Activated naive CD8-positive, alpha-beta T cell treated with anti-CD3 and anti-CD28 coated beads, Interleukin-2, amount 50 U/mL, for 16 hours (primary cell): ENCODE data around the gene NFATC4.
"Not testable (repeated sequence)": the region's sequence is repeated elsewhere in the genome, so short reads cannot be mapped to it uniquely, and the experiment has no call there.

Experiments used
- DNase-seq: peaks from one replicate; pipeline ENCODE4 v3.0.0-alpha.2; 2020; ENCODE audit warnings: low read depth, low spot score

Gene NFATC4

DNA sequence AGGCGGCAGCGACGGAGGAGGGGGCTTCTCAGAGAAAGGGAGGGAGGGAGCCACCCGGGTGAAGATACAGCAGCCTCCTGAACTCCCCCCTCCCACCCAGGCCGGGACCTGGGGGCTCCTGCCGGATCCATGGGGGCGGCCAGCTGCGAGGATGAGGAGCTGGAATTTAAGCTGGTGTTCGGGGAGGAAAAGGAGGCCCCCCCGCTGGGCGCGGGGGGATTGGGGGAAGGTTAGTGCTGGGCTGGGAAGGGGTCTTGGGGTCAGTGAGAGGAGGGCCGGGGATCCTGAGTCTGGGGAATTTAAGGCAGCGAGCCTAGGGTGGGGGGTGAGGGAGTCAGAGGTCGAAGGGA, 203 bp downstream of the NFATC4 start:
- DNase-seq: no peak

DNA sequence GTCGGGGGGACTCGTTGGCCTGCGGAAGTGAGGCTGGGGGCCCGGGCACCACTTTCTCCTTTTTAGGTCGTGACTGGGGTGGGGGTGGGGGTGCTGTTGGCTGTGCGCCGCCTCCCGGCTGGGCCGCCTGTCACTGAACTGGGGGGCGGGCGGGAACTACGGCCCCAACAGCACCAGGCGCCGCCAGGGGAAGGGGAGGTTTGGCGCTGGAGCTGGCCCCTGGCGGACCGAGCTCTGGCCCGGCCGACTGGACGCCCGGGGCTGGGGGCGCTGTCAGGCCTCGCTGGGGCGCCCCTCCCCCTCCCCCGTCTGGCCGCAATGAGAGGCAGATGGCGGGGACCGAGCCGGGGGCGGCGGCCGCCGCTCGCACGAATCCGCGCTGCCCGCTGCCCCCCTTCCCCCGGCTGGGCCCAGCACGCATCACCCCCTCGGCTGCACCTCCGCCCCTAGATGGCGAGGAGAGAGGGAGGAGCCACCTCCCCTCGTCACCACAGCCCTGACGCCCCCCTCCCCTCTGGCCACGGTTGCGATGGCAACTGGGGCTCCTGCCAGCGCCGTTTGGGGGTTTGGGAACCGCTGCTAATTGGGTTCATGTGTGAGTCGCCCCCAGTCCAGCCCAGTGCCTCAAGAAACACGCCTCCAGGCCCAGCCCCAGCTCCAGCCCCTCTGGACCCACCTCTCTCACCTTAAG, 723 bp downstream of the NFATC4 start:
- no peak for DNase-seq

DNA sequence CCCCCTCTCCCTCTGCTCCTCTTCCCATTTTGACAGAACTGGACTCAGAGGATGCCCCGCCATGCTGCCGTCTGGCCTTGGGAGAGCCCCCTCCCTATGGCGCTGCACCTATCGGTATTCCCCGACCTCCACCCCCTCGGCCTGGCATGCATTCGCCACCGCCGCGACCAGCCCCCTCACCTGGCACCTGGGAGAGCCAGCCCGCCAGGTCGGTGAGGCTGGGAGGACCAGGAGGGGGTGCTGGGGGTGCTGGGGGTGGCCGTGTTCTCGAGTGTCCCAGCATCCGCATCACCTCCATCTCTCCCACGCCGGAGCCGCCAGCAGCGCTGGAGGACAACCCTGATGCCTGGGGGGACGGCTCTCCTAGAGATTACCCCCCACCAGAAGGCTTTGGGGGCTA, 1.5 kb downstream of the NFATC4 start:
- no peak for DNase-seq

DNA sequence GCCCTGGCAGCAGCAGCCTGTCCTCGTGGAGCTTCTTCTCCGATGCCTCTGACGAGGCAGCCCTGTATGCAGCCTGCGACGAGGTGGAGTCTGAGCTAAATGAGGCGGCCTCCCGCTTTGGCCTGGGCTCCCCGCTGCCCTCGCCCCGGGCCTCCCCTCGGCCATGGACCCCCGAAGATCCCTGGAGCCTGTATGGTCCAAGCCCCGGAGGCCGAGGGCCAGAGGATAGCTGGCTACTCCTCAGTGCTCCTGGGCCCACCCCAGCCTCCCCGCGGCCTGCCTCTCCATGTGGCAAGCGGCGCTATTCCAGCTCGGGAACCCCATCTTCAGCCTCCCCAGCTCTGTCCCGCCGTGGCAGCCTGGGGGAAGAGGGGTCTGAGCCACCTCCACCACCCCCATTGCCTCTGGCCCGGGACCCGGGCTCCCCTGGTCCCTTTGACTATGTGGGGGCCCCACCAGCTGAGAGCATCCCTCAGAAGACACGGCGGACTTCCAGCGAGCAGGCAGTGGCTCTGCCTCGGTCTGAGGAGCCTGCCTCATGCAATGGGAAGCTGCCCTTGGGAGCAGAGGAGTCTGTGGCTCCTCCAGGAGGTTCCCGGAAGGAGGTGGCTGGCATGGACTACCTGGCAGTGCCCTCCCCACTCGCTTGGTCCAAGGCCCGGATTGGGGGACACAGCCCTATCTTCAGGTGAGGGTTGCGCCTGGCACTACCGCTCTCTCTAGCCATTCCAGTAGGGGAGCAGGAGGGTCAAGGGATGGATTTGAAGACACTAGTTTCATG, 2.1 kb downstream of the NFATC4 start:
- DNase-seq: no peak

DNA sequence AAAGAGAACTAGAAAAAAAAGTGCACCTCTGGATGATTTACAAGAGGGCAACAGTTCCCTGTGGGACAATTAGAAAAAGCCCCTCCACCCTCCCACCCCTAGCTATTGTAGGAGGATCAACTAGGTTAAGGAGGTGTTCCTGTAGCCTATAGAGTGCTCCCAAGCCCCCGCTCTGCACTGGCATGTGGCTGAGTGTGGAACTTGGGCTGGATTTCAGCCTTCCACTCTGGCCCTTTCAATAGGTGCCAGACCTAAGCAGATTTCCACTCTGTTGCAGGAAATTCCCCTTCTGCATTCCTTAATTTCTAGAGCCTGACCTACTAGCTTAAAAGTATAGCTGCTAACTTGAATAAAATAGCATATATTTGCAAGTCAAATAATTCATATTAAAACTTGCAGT, 2.8 kb downstream of the NFATC4 start:
- DNase-seq: no peak

DNA sequence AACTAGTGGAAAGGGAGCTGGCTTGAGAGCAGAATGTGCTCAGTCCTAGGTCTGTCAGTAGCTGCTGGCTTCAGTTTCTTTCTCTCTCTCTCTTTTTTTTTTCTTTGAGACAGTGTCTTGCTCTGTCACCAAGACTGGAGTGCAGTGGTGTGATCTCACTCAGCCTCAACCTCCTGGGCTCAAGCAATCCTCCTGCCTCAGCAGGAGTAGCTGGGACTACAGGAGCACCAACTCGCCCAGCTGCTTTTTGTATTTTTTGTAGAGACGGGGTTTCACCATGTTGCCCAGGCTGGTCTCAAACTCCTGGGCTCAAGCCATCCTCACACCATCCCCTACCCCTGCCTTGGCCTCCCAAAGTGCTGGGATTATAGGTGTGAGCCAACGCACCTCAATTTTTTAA, 3.6 kb downstream of the NFATC4 start:
- DNase-seq: not testable (repeated sequence)

DNA sequence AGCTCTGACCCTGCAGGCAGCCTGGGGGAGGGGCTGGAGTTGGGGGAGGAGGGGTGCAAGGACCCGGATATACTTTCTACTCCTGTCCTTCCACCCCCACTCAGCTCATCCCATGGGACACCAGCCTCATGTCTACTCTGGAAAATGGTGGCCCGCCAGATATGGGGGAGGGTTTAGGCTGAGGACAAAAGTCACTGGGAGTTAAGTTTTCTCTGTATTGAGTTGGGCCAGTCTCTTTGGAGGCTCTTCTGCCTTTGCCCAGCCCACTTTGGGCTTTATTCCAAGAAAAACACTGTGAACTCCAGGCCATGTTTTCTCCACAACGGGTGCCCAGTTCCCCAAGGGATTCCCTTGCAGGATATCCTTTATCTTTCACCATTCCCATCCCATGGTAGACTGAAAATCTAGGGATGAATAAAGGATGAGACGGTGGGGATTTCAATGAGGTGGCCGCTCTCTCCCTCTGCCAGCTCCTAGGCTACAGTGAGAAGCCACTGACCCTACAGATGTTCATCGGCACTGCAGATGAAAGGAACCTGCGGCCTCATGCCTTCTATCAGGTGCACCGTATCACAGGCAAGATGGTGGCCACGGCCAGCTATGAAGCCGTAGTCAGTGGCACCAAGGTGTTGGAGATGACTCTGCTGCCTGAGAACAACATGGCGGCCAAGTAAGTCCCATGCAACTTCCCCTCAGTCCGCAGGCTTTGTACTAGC, 4.9 kb downstream of the NFATC4 start:
- no peak for DNase-seq

DNA sequence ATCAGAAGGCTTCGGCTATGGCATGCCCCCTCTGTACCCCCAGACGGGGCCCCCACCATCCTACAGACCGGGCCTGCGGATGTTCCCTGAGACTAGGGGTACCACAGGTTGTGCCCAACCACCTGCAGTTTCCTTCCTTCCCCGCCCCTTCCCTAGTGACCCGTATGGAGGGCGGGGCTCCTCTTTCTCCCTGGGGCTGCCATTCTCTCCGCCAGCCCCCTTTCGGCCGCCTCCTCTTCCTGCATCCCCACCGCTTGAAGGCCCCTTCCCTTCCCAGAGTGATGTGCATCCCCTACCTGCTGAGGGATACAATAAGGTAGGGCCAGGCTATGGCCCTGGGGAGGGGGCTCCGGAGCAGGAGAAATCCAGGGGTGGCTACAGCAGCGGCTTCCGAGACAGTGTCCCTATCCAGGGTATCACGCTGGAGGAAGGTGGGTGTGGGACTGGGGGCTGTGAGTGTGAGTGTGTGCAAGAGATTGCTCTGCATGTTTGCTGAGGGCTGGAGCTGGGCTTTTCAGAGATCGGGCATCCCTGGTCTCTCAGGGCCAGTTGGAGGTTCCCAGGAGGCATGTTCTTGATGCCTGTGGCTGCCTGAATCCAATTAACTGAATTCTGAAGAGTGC, 8.6 kb downstream of the NFATC4 start:
- DNase-seq: no peak

DNA sequence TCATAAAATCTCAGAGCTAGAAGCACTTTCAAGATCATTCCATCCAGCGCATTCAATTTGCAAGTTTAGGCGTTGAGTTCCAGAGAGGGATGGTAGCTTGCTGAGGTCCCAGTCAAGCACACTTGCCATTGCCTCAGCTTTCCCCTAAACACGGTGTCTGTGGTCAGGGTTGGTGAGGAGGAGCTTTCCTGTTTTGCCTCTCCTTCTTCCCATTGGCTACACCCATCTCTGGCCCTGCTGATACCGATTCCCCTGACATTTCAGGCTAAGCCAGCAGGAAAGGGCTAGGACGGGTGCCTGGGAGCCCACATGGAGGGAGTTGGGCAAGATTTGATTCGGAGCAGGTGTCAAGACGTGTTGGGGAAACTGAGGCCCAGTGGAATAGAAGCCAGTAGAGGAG, 9.1 kb downstream of the NFATC4 start:
- DNase-seq: no peak

DNA sequence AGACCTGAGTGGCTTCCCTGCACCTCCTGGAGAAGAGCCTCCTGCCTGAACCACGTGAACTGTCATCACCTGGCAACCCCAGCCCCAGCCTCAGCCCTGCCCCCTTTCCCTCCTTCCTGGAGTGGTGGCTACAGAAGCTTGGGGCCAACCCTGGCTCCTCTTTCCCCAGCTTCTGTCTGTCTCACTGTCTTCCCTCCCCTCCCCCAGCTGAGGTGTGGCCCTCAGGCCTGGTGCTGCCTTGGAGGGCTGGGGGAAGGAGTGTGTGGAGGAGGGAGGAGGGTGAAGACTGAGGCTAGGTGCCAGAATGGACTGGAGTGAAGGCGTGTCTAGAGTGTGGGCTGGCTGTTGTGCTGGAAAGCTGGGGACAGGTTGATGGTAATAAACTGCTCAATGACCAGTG, 9.7 kb downstream of the NFATC4 start:
- no peak for DNase-seq

DNA sequence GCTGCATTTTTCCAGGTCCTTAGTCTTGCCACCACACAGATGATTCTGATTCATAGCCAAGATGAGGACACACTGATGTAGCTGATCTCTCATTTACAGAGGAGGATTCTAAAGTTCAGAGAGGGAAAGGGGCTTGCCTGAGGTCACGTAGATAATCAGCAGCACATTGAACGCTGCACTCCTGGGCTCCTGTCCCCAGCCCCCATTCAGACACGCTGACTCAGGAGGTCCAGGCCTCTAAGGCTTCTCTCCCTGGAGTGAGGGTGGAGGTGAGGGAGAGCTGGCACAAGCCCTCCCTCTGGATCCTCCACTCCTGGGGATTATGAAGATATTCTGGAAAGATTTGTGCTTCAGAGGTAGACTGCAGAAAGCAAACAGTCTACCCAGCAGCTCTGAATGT, 10.3 kb downstream of the NFATC4 start:
- no peak for DNase-seq

DNA sequence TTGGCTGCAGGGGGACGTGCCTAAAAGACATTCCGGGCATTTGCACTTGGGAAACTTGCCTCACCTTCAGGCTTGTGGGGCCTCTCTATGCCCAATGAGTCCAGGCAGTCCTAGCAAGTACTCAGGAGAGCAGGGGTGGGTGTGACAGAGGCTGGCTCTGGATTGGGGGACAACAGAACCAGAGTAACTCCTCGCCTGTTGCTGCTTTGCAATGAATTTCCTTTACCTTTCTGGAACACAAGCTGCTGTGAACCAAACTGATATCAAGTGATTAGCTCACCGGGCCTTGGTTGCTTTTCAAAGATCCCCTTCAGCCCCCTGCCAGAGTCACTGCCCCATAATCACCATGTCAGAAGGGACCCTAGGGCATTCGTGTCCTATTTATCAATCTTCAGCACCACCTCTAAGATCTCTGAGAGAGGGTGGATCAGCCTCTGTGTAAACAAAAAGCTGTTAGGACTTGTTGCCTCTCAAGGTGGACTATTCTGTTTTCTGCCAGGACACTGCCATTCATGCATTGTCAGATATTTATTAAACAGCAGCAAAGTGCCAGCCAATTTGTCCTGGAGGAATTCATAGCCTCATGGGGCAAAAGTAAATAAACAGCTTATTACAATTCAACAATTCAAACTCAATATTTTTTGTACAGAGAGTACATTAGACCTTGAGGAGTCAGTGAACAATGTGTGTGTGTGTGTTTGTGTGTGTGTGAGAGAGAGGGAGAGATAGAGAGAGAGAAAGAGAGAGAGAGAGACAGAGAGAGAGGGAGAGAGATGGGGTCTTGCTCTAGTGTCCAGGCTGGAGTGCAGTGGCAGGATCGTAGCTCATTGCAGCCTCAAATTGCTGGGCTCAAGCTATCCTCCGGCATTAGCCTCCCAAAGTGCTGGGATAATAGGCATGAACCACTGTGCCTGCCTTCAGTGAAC, 11.3 kb downstream of the NFATC4 start:
- no peak for DNase-seq

DNA sequence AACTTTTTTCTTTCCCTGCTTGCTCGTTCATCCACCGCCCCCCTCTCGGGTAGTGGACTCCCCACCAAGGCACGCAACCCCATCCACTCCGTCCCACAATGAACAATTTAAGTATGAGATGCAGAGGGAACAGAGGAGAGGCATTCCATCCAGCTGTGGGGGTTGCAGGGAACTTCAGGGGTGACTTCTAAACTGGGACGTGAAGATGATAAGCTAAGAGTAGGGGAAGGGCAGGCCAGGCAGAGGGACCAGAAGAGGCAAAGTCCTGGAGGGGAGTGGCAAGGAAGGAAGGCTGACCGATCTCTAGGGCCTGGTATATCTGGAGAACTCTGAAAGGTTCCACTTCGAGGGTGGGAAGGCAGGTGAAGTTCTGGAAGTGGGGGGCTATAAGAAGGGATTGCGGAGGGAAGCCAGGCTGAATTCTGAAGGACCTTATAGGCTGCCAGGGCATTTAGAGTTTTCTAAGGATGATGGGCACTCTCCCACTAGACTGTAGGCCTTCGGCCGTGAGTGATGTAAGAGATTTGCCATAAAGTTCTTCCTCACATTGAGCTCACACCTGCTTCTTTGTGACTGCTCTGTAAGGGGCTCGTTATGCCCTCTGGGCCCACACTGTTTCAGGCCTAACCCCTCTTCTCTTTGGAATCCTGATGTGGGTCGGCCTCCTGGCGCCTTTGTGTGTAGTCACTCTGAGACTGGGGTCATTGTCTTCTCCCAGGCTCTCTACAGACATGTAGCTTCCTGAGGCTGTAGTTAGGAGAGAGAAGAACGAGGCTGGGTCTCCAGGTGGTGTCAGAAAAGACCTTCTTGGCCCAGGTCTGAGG, 12.1 kb downstream of the NFATC4 start:
- no peak for DNase-seq

DNA sequence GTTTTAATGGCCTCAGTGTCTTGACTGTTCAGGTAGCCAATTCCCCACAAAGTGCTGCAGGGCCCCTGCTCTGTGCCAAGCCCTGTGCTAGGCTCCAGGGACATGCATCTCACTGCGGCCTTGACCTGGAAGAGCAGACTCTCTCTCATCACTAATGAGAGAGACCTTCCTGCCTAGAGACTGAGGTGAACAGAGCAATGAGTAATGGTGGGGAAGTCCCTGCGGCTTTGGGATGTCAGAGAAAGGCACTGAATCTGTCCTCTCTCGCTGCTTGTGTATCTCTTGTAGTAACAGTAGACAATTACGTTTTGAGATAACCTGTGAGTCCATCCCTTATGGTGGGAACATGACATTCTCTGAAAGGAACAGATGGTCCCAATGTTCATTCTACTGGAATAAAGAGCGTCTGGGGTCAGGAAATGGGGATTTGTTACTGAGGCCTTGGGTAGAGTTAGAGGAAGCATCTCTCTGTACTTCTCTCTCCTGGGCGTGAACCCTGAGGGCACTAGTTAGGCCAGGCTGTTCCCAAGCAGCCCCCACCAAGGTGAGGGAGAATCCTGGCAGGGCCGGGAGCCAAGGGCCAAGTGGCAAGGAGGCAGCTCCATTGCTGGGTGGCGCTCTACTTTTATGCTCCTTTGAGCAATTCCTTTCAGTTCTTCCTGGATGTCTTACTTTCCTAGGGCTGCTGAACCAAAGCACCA, 13.5 kb downstream of the NFATC4 start:
- DNase-seq: no peak

DNA sequence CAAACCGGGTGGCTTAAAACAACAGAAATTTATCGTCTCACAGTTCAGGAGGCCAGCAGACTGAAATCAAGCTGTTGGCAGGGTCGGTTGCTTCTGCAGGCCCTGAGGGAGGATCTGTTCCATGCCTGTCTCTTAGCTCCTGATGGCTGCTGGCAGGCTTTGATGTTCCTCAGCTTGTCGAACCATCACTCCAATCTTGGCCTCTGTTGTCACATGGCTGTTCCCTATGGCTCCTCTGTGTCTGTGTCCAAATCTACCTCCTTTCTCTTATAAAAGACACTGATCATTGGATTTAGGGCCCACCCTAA, 14.0 kb downstream of the NFATC4 start:
- DNase-seq: no peak

DNA sequence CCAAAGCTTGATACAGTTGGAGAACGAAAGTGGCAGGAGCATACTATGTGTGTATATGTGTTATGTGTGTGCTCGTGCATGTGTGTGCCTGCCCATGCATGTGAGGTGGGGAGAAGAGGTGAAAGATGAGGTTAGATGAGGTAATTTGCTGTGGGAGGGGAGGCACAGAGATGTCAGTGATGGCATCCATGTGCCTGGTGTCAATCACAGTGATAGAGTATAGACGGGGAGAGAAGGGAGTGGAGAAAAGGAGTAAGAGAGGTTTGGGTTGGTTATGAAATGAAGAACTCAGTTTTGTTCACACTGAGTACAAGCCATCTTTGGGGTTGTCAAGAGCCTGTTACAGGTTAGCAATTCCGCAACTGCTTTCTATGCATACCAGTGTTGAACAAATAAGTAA, 16.2 kb downstream of the NFATC4 start:
- DNase-seq: no peak

DNA sequence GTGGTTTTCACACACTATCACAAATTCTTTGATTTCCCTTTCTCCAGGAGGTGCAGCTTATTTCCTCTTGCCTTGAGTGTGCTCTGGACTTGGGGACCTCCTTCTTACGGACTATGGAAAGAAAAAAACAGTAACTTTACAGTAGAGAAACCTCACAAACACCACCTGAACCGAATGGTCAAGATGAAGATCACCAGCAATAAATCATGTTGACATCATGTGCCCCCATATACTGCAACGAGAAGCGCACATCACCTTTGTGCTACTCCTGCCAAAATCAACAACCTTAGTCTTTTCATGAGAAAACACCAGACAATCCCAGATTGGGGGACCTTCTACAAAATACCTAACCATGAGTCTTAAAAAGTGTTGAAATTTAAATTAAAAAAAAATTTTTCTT, 17.5 kb downstream of the NFATC4 start:
- DNase-seq: no peak

DNA sequence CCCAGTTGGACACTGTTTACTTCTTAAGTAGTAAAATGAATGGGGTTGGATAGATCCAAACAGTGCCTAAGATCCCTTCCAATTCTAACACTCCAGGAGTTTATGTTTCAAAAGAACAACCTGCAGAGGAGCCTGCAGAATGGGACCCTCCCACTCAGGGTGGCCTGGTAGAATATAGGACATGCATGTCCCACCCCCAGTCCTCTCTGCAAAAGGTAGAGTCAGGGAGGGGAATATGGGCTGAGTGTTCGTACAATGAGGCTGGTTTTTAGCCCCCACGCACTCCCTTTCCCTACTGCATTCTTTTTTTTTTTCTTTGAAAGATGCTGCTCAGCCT, 19.0 kb downstream of the NFATC4 start:
- no peak for DNase-seq

DNA sequence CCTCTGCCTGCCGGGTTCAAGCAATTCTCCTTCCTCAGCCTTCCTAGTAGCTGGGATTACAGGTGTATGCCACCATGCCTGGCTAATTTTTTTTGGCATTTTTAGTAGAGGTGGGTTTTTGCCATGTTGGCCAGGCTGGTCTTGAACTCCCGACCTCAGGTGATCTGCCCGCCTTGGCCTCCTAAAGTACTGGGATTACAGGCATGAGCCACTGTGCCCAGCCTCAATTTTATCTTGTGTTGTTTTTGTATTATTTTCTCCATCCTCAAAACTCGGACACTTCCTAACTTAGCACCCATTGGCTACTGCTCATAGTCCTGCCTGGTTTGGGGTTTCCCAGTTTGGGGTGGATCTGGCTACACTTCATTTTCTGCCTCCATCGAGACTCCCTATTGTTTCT, 19.6 kb downstream of the NFATC4 start:
- not testable (repeated sequence) for DNase-seq
